ENCODE measurements around the gene TLE6. TPM values are rescaled to one million over a fixed set of nuclear protein-coding genes. Genes with fewer than 3 reads are reported as not detected.

The TLE6 gene
- total and polyA plus RNA-seq, 2 donors (not counting 3 experiments of a cell fraction or from before 2014, with no cell fraction given), result 1.6 to 1.9 TPM

- Histone ChIP-seq H3K9me1 (replicated peaks; ENCODE audit: control insufficient read depth, extremely low read depth, insufficient read depth, low read length) (no peaks in the 10 kb centered on the region), H3K36me3 (ENCODE audit: control insufficient read depth in 2 of 2, extremely low read depth in 1 of 2, insufficient read depth in 2 of 2, low read length in 2 of 2) (no peaks in the 10 kb centered on the region), H3K4me3 (replicated peaks in 1 of 3; ENCODE audit: insufficient read depth in 1 of 3, low read depth in 1 of 3, low read length in 3 of 3) (peak overlapping the region; percentile 63 to 84 (median 81)), H3K4me1 (ENCODE audit: control insufficient read depth, extremely low read depth, insufficient read depth, low read length) (peaks cover 2% of the 10 kb centered on the region), H2AFZ (ENCODE audit: low read depth, low read length) (peak overlapping the region; percentile 62), H3K9me3 (replicated peaks; ENCODE audit: control insufficient read depth, insufficient read depth, low read length) (no peaks in the 10 kb centered on the region), H3K27ac (ENCODE audit: insufficient read depth, low read depth, low read length) (no peak overlapping the region), H3K9ac (replicated peaks; ENCODE audit: extremely low read depth, insufficient read depth, low read length) (peak overlapping the region; percentile 57), H3K79me2 (ENCODE audit: control insufficient read depth, insufficient read depth, low read length) (no peaks in the 10 kb centered on the region), H4K20me1 (replicated peaks; ENCODE audit: control insufficient read depth, extremely low read depth, insufficient read depth, low read length) (no peaks in the 10 kb centered on the region), H3K4me2 (ENCODE audit: insufficient read depth, low read length) (peak overlapping the region; percentile 51), H3K27me3 (ENCODE audit: control insufficient read depth in 2 of 2, insufficient read depth in 2 of 2, low read length in 2 of 2) (peaks cover 1 to 8% of the 10 kb centered on the region in 2 experiments)
- ChIA-PET CTCF (interaction anchor here (0.9 to 3.2 kb wide), 5 partner anchors 7 to 66 kb away, joined by 3 to 11 read pairs (median 5); no protein-coding TSS in a partner anchor), POLR2A (no interaction called here)
- FAIRE-seq (no peak), DNase-seq (ENCODE audit: low read depth, low spot score) (no peak)
- TSS peak; percentile 25 for BruUV-seq (replicated peaks)
- intact Hi-C loops (cut with micrococcal nuclease), result no loop called here
- dilution Hi-C loops (cut with MboI; ENCODE audit: extremely low pct_ligation_motif_present, low sequenced_read_pairs), result no loop called here
- TF ChIP-seq EZH2 (IDR thresholded peaks at IDR 0.05; ENCODE audit: borderline replicate concordance, low read depth, low read length, severe bottlenecking), result peak; percentile 13
- no peak for TF ChIP-seq FOS (IDR thresholded peaks at IDR 0.05; ENCODE audit: borderline replicate concordance, insufficient read depth, low read length)
- TF ChIP-seq GATA2 (IDR thresholded peaks at IDR 0.05; ENCODE audit: insufficient read depth, insufficient read length, low read depth, low read length), result no peak
Observed at GRCh38 chr19:3028305-3029064, 51.1 kb downstream of the TLE6 start.

DNA sequence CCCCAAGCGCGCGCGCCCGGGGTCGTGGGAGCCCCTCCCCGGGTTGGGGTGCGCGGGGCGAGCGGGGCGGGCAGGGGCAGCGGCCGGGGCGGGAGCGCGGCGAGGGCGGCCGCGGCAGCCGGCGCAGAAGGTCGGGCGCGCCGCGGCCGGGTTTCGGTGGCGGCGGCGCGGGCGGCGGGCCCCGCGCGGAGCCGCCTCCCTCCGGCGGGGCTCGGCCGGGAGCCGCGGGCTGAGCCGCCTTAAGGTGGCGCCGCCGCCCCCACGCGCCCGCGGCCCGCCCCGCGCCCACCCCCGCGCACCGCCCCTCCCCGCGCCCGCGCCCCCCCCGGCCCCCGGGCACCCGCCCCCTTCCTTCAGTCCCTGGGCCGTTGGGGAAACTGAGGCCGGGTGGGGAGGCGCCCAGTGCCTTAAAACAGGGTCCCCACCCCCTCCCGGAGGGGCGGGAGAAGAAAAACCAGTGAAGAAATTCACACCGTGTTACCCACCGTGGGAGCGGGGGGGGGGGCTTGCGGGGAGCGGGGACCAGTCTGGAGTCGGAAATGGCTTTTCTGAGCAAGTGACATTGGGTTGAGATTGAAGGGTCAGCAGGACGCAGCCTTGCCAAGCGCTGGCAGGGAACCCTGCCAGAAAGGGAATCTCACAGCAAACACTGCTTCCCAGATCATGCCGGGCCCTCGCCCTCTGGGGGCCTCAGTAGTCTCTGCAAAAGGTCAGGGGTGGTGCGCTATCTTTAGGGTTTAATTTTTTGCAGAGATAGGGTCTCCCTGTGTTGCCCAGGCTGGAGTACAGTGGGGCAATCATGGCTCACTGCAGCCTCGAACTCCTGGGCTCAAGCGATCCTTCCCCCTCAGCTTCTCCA lies 51.9 kb downstream of the TLE6 start, which contains the start of gene TLE2:
TLE2 (minus strand) TSS at position 216 of the 859 bp plus-strand sequence. CDS start 376 bp downstream, outside the sequence.
- TF ChIP-seq, protein P1, sequence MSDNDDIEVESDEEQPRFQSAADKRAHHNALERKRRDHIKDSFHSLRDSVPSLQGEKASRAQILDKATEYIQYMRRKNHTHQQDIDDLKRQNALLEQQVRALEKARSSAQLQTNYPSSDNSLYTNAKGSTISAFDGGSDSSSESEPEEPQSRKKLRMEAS (IDR thresholded peaks at IDR 0.05; ENCODE audit: insufficient read depth, insufficient read length), result no peak
- TF ChIP-seq CTCF (IDR thresholded peaks at IDR 0.05; ENCODE audit: extremely low read depth in 1 of 2, insufficient read depth in 1 of 2, low read depth in 1 of 2, low read length in 2 of 2), result peak in 1 of 2 donors; percentile 2
- Histone ChIP-seq H3K9me1 (replicated peaks; ENCODE audit: control insufficient read depth, extremely low read depth, insufficient read depth, low read length) (no peaks in the 10 kb centered on the region), H3K27me3 (ENCODE audit: control insufficient read depth in 2 of 2, insufficient read depth in 2 of 2, low read length in 2 of 2) (peaks cover 1 to 8% of the 10 kb centered on the region in 2 experiments), H3K4me1 (ENCODE audit: control insufficient read depth, extremely low read depth, insufficient read depth, low read length) (peaks cover 2% of the 10 kb centered on the region), H3K79me2 (ENCODE audit: control insufficient read depth, insufficient read depth, low read length) (no peaks in the 10 kb centered on the region), H3K27ac (ENCODE audit: insufficient read depth, low read depth, low read length) (no peak within 1 kb of the TSS), H3K9me3 (replicated peaks; ENCODE audit: control insufficient read depth, insufficient read depth, low read length) (no peaks in the 10 kb centered on the region), H3K36me3 (ENCODE audit: control insufficient read depth in 2 of 2, extremely low read depth in 1 of 2, insufficient read depth in 2 of 2, low read length in 2 of 2) (no peaks in the 10 kb centered on the region), H3K4me2 (ENCODE audit: insufficient read depth, low read length) (peak within 1 kb of the TSS; percentile 51), H3K4me3 (replicated peaks in 1 of 3; ENCODE audit: insufficient read depth in 1 of 3, low read depth in 1 of 3, low read length in 3 of 3) (peak within 1 kb of the TSS; percentile 63 to 84 (median 81)), H2AFZ (ENCODE audit: low read depth, low read length) (peak within 1 kb of the TSS; percentile 62), H4K20me1 (replicated peaks; ENCODE audit: control insufficient read depth, extremely low read depth, insufficient read depth, low read length) (no peaks in the 10 kb centered on the region), H3K9ac (replicated peaks; ENCODE audit: extremely low read depth, insufficient read depth, low read length) (peak within 1 kb of the TSS; percentile 57)
- ChIA-PET CTCF (interaction anchor here (0.9 to 3.2 kb wide), 2 partner anchors 8 to 12 kb away, joined by 3 to 11 read pairs; no protein-coding TSS in a partner anchor), POLR2A (no interaction called here)
- intact Hi-C loops (cut with micrococcal nuclease) (no loop called here), dilution Hi-C loops (cut with MboI; ENCODE audit: extremely low pct_ligation_motif_present, low sequenced_read_pairs) (no loop called here)
- peak; percentile 43 for FAIRE-seq
- no TSS peak for BruUV-seq (replicated peaks)
- peak; percentile 25 for DNase-seq (ENCODE audit: low read depth, low spot score)

Measured in endothelial cell of umbilical vein (primary cell).